GM12878 (cell line): ENCODE results near the gene EN1. TPM values are rescaled to one million over a fixed set of nuclear protein-coding genes. Genes with fewer than 3 reads are reported as not detected.

Source experiments
- ATAC-seq: fragments of 200-7000 bp; cut with Tn5 transposase; 3 replicates; pipeline ENCODE4 v1.9.1; 2020; ENCODE audit warnings: mild to moderate bottlenecking, moderate library complexity
- BruUV-seq: library from RNA; stranded (reverse); fragments of 400-500 nt; replicated peaks from 2 replicates; lab custom pipeline; 2021; lab: Mats Ljungman, UMichigan
- CTCF ChIA-PET: fragments of 300-600 bp; sonication (Branson Sonifier 250); formaldehyde crosslinking; extraction: SDS; loops from one replicate; lab custom pipeline; 2021; ENCODE audit warnings: inconsistent platforms; lab: Yijun Ruan, JAX
- POLR2A ChIA-PET: fragments of 350-600 bp; formaldehyde crosslinking; extraction: SDS; loops from one replicate; lab custom pipeline; 2021; ENCODE audit warnings: inconsistent platforms; lab: Charles Lee
- RAD21 ChIA-PET: fragments of 300-600 bp; sonication (Branson Sonifier 250); formaldehyde crosslinking; loops from one replicate; lab custom pipeline; 2023; ENCODE audit warnings: antibody characterized with exemption; ENCODE audit not compliant: unreplicated experiment; lab: Charles Lee
- SMC1A ChIA-PET: fragments of 300-600 bp; sonication (Branson Sonifier 250); formaldehyde crosslinking; loops from one replicate; lab custom pipeline; 2023; ENCODE audit not compliant: unreplicated experiment, uncharacterized antibody; lab: Charles Lee
- DNase-seq: peaks from one replicate; pipeline ENCODE4 v3.0.0-alpha.2; 2011; ENCODE audit warnings: low read depth, low spot score
- FAIRE-seq: peaks from 3 replicates; lab custom pipeline; 2011; peaks lifted over from hg19 to GRCh38; lab: Jason Lieb, UNC
- H2AFZ ChIP-seq: 2 replicates; pipeline ENCODE4 v1.6.0; 2011; ENCODE audit warnings: low read depth, low read length, control low read depth; ENCODE audit not compliant: control insufficient read depth
- H3K27ac ChIP-seq: 2 replicates; pipeline ENCODE4 v1.5.1; 2011; ENCODE audit warnings: control low read depth; ENCODE audit not compliant: control insufficient read depth, insufficient read depth
- H3K27me3 ChIP-seq, 2 experiments: replicated peaks in 1 of 2; 2 replicates each; pipeline versions ENCODE4 v1.6.0 to v1.6.1; 2011; ENCODE audit warnings: low read length in 1 of 2; ENCODE audit not compliant: control insufficient read depth in 2 of 2, insufficient read depth in 2 of 2
- H3K36me3 ChIP-seq, 2 experiments: 2 replicates each; pipeline ENCODE4 v1.5.1; 2011; ENCODE audit warnings: low read length in 1 of 2; ENCODE audit not compliant: control insufficient read depth in 2 of 2, insufficient read depth in 2 of 2
- H3K4me1 ChIP-seq: 2 replicates; pipeline ENCODE4 v1.6.1; 2011; ENCODE audit warnings: mild to moderate bottlenecking, low read length, moderate library complexity, mixed read lengths; ENCODE audit not compliant: control insufficient read depth, insufficient read depth
- H3K4me2 ChIP-seq: 2 replicates; pipeline ENCODE4 v1.6.0; 2011; ENCODE audit warnings: control low read depth; ENCODE audit not compliant: control insufficient read depth, insufficient read depth
- H3K4me3 ChIP-seq: fragments of 200-600 bp; sonication (generic); 2 replicates; pipeline ENCODE4 v1.5.1; 2016
- H3K79me2 ChIP-seq: 2 replicates; pipeline ENCODE4 v1.6.0; 2011; ENCODE audit warnings: low read length; ENCODE audit not compliant: control insufficient read depth, insufficient read depth
- H3K9ac ChIP-seq: 2 replicates; pipeline ENCODE4 v1.8.0; 2011; ENCODE audit warnings: low read length, control low read depth, mixed read lengths; ENCODE audit not compliant: control insufficient read depth, insufficient read depth
- H3K9me3 ChIP-seq: replicated peaks from 3 replicates; pipeline ENCODE4 v1.5.1; 2011; ENCODE audit warnings: mild to moderate bottlenecking, low read length; ENCODE audit not compliant: control insufficient read depth, insufficient read depth
- H4K20me1 ChIP-seq: 2 replicates; pipeline ENCODE4 v1.6.0; 2011; ENCODE audit not compliant: control insufficient read depth, insufficient read depth
- FOXK2 ChIP-seq: fragments of 450-650 bp; IDR thresholded peaks from 2 replicates; pipeline ENCODE4 v1.6.1; 2017; ENCODE audit warnings: mild to moderate bottlenecking, moderate library complexity
- LARP7 ChIP-seq: fragments of 450-650 bp; IDR thresholded peaks from 2 replicates; pipeline ENCODE4 v1.6.1; 2017; ENCODE audit warnings: mild to moderate bottlenecking
- POLR2AphosphoS5 ChIP-seq: IDR thresholded peaks from 2 replicates; pipeline ENCODE4 v1.6.1; 2011; ENCODE audit warnings: mild to moderate bottlenecking, low read length, inconsistent platforms
- RAD21 ChIP-seq: IDR thresholded peaks from 2 replicates; pipeline ENCODE4 v1.6.1; 2011; ENCODE audit warnings: mild to moderate bottlenecking, low read depth, low read length, moderate library complexity; ENCODE audit not compliant: insufficient read depth
- SMC3 ChIP-seq: IDR thresholded peaks from 2 replicates; pipeline ENCODE4 v1.6.1; 2011; ENCODE audit warnings: low read length, improper control_type of control experiment, borderline replicate concordance
- SUPT20H ChIP-seq: IDR thresholded peaks from 2 replicates; pipeline ENCODE4 v1.6.1; 2011; ENCODE audit warnings: low read depth, mild to moderate bottlenecking, low read length, moderate library complexity, borderline replicate concordance; ENCODE audit not compliant: control insufficient read depth
- TCF7 ChIP-seq: IDR thresholded peaks from 2 replicates; pipeline ENCODE4 v1.6.1; 2014; ENCODE audit warnings: antibody characterized with exemption, borderline replicate concordance
- ZNF274 ChIP-seq: IDR thresholded peaks from one replicate; pipeline ENCODE4 v1.8.0; 2011; ENCODE audit not compliant: insufficient read length, insufficient read depth
- ZNF384 ChIP-seq: IDR thresholded peaks from 2 replicates; pipeline ENCODE4 v1.6.1; 2012; ENCODE audit warnings: low read depth, mild to moderate bottlenecking, low read length, improper control_type of control experiment, borderline replicate concordance
- WGBS: methylation state at CpG from one replicate; pipeline ENCODE4 v1.1.6; 2016; ENCODE audit warnings: low lambda C conversion rate; ENCODE audit not compliant: insufficient replicate concordance, insufficient coverage; ENCODE audit errors: missing lambda C conversion rate; 5-methylcytosine and 5-hydroxymethylcytosine counted together
- in situ Hi-C: fragments of 300-500 bp; cut with MboI; formaldehyde crosslinking; loops from 9 replicates; pipeline ENCODE4 v1.14.3; 2018; ENCODE audit warnings: mixed read lengths
- intact Hi-C: fragments of 100-400 bp; cut with micrococcal nuclease; formaldehyde crosslinking; loops from one replicate; pipeline ENCODE4 v1.14.2; 2022; ENCODE audit not compliant: unreplicated experiment
- polyA plus RNA-seq, 11 experiments: library from polyadenylated mRNA; depleted of rRNA in 4 of 11; unstranded in 6 of 11; stranded (reverse) in 5 of 11; fragments of >200 nt; fragmentation: Nextera tagmentation in 4 of 11; fragmentation: Illumina TruSeq in 1 of 11; extraction: Ambion mirVana in 4 of 11; extraction: Trizol in 1 of 11; gene quantifications; 1 replicate in 1 of 11; 2 replicates in 10 of 11; pipeline versions ENCODE4 v1.2.1 to v1.2.3, GENCODE V29; 2011 to 2016; ENCODE audit warnings: inconsistent platforms in 2 of 11, missing spikeins in 2 of 11, low read depth in 1 of 11
- total RNA-seq, 4 experiments: library from RNA; depleted of rRNA in 3 of 4; stranded (reverse); fragments of >200 nt in 3 of 4; fragmentation: Illumina TruSeq in 1 of 4; extraction: Trizol in 1 of 4; gene quantifications; 2 replicates each; pipeline versions ENCODE4 v1.2.1 to v1.2.3, GENCODE V29; 2013 to 2021
- TF ChIP-seq, protein P1 (sequence below): fragments of 450-650 bp; IDR thresholded peaks from 2 replicates; pipeline ENCODE4 v1.6.1; 2016; ENCODE audit warnings: mild to moderate bottlenecking, moderate library complexity, borderline replicate concordance
- TF ChIP-seq, protein P2 (sequence below): IDR thresholded peaks from 2 replicates; pipeline ENCODE4 v1.6.1; 2012; ENCODE audit warnings: low read length, inconsistent platforms
- TF ChIP-seq, protein P3 (sequence below): fragments of 450-650 bp; IDR thresholded peaks from 2 replicates; pipeline ENCODE4 v1.6.1; 2017; ENCODE audit warnings: antibody characterized with exemption, mild to moderate bottlenecking, moderate library complexity
- TF ChIP-seq, protein P4 (sequence below): IDR thresholded peaks from 2 replicates; pipeline ENCODE4 v1.6.1; 2011; ENCODE audit warnings: borderline replicate concordance, low read depth, mild to moderate bottlenecking, moderate library complexity, low read length; ENCODE audit not compliant: insufficient read depth, poor library complexity, severe bottlenecking

EN1 gene
- total and polyA plus RNA-seq, 10 of the 15 experiments (the other 5 are each of a cell fraction or from before 2014, with no cell fraction given): not detected

DNA sequence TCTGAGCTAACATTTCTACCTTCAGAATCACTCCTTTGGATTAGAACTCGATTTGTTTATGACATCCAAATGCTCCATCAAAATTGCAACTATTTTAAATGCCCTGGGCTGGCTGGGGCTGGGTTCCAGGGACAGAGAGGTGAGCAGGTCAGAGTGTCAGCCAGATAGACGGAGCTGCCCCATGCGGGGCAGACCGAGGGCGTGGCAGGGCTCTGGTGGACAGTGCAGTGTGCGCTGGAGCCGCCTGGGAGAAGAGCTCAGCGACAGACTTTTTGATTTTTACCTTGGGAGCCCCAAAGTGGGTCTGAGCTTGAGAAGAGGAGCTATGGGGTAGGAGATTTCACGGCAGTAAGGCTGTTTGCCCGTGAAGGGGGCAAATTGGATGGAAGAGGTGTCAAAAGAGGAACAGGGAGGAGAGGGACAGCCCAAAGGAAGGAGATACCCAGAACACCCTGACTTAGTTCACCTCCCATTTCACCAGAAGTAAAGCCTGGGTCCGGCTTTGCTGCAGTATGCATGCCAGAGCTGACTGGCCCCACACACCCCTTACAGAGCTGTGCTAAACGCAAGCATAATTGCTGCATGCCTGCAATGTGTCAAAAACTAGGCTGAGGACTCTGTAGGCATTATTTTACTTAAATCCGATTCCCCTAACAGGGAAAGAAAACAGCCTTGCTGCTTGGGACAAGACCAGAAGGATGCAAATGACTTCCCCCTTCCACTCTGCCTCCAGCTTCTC is 33.7 kb downstream of the EN1 start:
- no peak overlapping the region for H3K9ac ChIP-seq
- ATAC-seq: no peak
- TF ChIP-seq ZNF274 (no peak), POLR2AphosphoS5 (no peak), TCF7 (no peak), RAD21 (no peak), FOXK2 (no peak), LARP7 (no peak), SMC3 (no peak), SUPT20H (no peak), ZNF384 (no peak)
- TF ChIP-seq, protein P1, sequence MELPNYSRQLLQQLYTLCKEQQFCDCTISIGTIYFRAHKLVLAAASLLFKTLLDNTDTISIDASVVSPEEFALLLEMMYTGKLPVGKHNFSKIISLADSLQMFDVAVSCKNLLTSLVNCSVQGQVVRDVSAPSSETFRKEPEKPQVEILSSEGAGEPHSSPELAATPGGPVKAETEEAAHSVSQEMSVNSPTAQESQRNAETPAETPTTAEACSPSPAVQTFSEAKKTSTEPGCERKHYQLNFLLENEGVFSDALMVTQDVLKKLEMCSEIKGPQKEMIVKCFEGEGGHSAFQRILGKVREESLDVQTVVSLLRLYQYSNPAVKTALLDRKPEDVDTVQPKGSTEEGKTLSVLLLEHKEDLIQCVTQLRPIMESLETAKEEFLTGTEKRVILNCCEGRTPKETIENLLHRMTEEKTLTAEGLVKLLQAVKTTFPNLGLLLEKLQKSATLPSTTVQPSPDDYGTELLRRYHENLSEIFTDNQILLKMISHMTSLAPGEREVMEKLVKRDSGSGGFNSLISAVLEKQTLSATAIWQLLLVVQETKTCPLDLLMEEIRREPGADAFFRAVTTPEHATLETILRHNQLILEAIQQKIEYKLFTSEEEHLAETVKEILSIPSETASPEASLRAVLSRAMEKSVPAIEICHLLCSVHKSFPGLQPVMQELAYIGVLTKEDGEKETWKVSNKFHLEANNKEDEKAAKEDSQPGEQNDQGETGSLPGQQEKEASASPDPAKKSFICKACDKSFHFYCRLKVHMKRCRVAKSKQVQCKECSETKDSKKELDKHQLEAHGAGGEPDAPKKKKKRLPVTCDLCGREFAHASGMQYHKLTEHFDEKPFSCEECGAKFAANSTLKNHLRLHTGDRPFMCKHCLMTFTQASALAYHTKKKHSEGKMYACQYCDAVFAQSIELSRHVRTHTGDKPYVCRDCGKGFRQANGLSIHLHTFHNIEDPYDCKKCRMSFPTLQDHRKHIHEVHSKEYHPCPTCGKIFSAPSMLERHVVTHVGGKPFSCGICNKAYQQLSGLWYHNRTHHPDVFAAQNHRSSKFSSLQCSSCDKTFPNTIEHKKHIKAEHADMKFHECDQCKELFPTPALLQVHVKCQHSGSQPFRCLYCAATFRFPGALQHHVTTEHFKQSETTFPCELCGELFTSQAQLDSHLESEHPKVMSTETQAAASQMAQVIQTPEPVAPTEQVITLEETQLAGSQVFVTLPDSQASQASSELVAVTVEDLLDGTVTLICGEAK: no peak
- TF ChIP-seq, protein P2, sequence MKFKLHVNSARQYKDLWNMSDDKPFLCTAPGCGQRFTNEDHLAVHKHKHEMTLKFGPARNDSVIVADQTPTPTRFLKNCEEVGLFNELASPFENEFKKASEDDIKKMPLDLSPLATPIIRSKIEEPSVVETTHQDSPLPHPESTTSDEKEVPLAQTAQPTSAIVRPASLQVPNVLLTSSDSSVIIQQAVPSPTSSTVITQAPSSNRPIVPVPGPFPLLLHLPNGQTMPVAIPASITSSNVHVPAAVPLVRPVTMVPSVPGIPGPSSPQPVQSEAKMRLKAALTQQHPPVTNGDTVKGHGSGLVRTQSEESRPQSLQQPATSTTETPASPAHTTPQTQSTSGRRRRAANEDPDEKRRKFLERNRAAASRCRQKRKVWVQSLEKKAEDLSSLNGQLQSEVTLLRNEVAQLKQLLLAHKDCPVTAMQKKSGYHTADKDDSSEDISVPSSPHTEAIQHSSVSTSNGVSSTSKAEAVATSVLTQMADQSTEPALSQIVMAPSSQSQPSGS: no peak
- TF ChIP-seq, protein P3, sequence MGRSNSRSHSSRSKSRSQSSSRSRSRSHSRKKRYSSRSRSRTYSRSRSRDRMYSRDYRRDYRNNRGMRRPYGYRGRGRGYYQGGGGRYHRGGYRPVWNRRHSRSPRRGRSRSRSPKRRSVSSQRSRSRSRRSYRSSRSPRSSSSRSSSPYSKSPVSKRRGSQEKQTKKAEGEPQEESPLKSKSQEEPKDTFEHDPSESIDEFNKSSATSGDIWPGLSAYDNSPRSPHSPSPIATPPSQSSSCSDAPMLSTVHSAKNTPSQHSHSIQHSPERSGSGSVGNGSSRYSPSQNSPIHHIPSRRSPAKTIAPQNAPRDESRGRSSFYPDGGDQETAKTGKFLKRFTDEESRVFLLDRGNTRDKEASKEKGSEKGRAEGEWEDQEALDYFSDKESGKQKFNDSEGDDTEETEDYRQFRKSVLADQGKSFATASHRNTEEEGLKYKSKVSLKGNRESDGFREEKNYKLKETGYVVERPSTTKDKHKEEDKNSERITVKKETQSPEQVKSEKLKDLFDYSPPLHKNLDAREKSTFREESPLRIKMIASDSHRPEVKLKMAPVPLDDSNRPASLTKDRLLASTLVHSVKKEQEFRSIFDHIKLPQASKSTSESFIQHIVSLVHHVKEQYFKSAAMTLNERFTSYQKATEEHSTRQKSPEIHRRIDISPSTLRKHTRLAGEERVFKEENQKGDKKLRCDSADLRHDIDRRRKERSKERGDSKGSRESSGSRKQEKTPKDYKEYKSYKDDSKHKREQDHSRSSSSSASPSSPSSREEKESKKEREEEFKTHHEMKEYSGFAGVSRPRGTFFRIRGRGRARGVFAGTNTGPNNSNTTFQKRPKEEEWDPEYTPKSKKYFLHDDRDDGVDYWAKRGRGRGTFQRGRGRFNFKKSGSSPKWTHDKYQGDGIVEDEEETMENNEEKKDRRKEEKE: no peak
- TF ChIP-seq, protein P4, sequence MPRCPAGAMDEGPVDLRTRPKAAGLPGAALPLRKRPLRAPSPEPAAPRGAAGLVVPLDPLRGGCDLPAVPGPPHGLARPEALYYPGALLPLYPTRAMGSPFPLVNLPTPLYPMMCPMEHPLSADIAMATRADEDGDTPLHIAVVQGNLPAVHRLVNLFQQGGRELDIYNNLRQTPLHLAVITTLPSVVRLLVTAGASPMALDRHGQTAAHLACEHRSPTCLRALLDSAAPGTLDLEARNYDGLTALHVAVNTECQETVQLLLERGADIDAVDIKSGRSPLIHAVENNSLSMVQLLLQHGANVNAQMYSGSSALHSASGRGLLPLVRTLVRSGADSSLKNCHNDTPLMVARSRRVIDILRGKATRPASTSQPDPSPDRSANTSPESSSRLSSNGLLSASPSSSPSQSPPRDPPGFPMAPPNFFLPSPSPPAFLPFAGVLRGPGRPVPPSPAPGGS: no peak

More for the DNA sequence above, 33.7 kb downstream of the EN1 start:
- no peak overlapping the region for H3K27ac ChIP-seq
- no peak overlapping the region for H3K4me2 ChIP-seq
- BruUV-seq: no TSS peak
- H3K36me3 ChIP-seq: no peaks in the 10 kb centered on the region
- 9% methylated on average over 13 of the region's 13 CpGs for WGBS
- RAD21 ChIA-PET: no interaction called here
- POLR2A ChIA-PET: no interaction called here
- peaks cover 2 to 5% of the 10 kb centered on the region in 2 experiments; a peak in 3 of 4 replicates for H3K27me3 ChIP-seq
- H3K79me2 ChIP-seq: no peaks in the 10 kb centered on the region
- SMC1A ChIA-PET: no interaction called here
- intact Hi-C loops: no loop called here
- FAIRE-seq: no peak
- H3K4me3 ChIP-seq: no peak overlapping the region
- H4K20me1 ChIP-seq: no peaks in the 10 kb centered on the region
- CTCF ChIA-PET: no interaction called here
- in situ Hi-C loops: no loop called here
- no peak for DNase-seq
- no peaks in the 10 kb centered on the region for H3K9me3 ChIP-seq
- H2AFZ ChIP-seq: no peak overlapping the region
- no peaks in the 10 kb centered on the region for H3K4me1 ChIP-seq
